ENCODE data around the gene VSTM2L. TPM values are rescaled to one million over a fixed set of nuclear protein-coding genes. Genes with fewer than 3 reads are reported as not detected.
A peak's percentile ranks its signal among the peaks of the same experiment; 100 is the strongest.

The VSTM2L gene
- polyA plus RNA-seq, 1 donor from 2014 or later: 22.1 TPM

GRCh38 chr20:37913567-37914366, 10.8 kb downstream of the VSTM2L start:
- TF ChIP-seq EZH2 (IDR thresholded peaks at IDR 0.05; ENCODE audit: borderline replicate concordance, insufficient read depth, low read length, poor library complexity, severe bottlenecking): no peak
- TF ChIP-seq REST (IDR thresholded peaks at IDR 0.05; ENCODE audit: borderline replicate concordance): no peak
- TF ChIP-seq MXI1 (conservative IDR thresholded peaks at IDR 0.05; ENCODE audit: poor library complexity, severe bottlenecking): no peak
- no peak for TF ChIP-seq SMC3 (conservative IDR thresholded peaks at IDR 0.05; ENCODE audit: poor library complexity)
- TF ChIP-seq CTCF (IDR thresholded peaks at IDR 0.05; ENCODE audit: poor library complexity, severe bottlenecking): no peak
- TF ChIP-seq TAF1 (IDR thresholded peaks at IDR 0.05; ENCODE audit: low read depth): no peak
- TF ChIP-seq POLR2AphosphoS5 (IDR thresholded peaks at IDR 0.05): no peak
- TF ChIP-seq RAD21 (conservative IDR thresholded peaks at IDR 0.05): no peak
- TF ChIP-seq EP300 (conservative IDR thresholded peaks at IDR 0.05; ENCODE audit: poor library complexity, severe bottlenecking): no peak
- no peak overlapping the region for H2AFZ ChIP-seq (ENCODE audit: low read depth, low read length)
- no peaks in the 10 kb centered on the region for H3F3A ChIP-seq (ENCODE audit: insufficient read depth, low read length, poor library complexity, severe bottlenecking)
- no peaks in the 10 kb centered on the region for H3K9me2 ChIP-seq (ENCODE audit: insufficient read depth, low read length)
- no peaks in the 10 kb centered on the region for H4K20me1 ChIP-seq (ENCODE audit: insufficient read depth)
- no peak overlapping the region for H3K27ac ChIP-seq (ENCODE audit: low read length)
- H3K4me2 ChIP-seq (ENCODE audit: low read length): no peak overlapping the region
- no peaks in the 10 kb centered on the region for H3K9me3 ChIP-seq (ENCODE audit: low read length)
- H3K9ac ChIP-seq (ENCODE audit: low read length): peak overlapping the region; percentile 42
- H3K79me2 ChIP-seq (replicated peaks; ENCODE audit: insufficient read depth, low read length): no peaks in the 10 kb centered on the region
- H3K36me3 ChIP-seq (ENCODE audit: insufficient read depth, low read length): no peaks in the 10 kb centered on the region
- H3K27me3 ChIP-seq (ENCODE audit: insufficient read depth, low read depth, low read length): no peaks in the 10 kb centered on the region
- no peak overlapping the region for H3K4me3 ChIP-seq (ENCODE audit: low read length)

- Histone ChIP-seq H3K4me2 (ENCODE audit: low read length) (no peak overlapping the region), H3K79me2 (replicated peaks; ENCODE audit: insufficient read depth, low read length) (no peaks in the 10 kb centered on the region), H2AFZ (ENCODE audit: low read depth, low read length) (no peak overlapping the region), H3K9ac (ENCODE audit: low read length) (peak overlapping the region; percentile 42), H3K36me3 (ENCODE audit: insufficient read depth, low read length) (no peaks in the 10 kb centered on the region), H3K9me2 (ENCODE audit: insufficient read depth, low read length) (no peaks in the 10 kb centered on the region), H3K27ac (ENCODE audit: low read length) (no peak overlapping the region), H4K20me1 (ENCODE audit: insufficient read depth) (no peaks in the 10 kb centered on the region), H3K4me3 (ENCODE audit: low read length) (peak overlapping the region; percentile 47), H3F3A (ENCODE audit: insufficient read depth, low read length, poor library complexity, severe bottlenecking) (no peaks in the 10 kb centered on the region), H3K27me3 (ENCODE audit: insufficient read depth, low read depth, low read length) (no peaks in the 10 kb centered on the region), H3K9me3 (ENCODE audit: low read length) (no peaks in the 10 kb centered on the region)
- TF ChIP-seq CTCF (IDR thresholded peaks at IDR 0.05; ENCODE audit: poor library complexity, severe bottlenecking) (no peak), TAF1 (IDR thresholded peaks at IDR 0.05; ENCODE audit: low read depth) (no peak), EP300 (conservative IDR thresholded peaks at IDR 0.05; ENCODE audit: poor library complexity, severe bottlenecking) (no peak), REST (IDR thresholded peaks at IDR 0.05; ENCODE audit: borderline replicate concordance) (no peak)
These were observed 11.4 kb downstream of the VSTM2L start for GRCh38 chr20:37914367-37914671.
